Islet of Langerhans (tissue), 1 donor: ENCODE data around the gene MTNR1B.

Source experiments
- FAIRE-seq: peaks from one replicate; lab custom pipeline; 2011; peaks lifted over from hg19 to GRCh38; lab: Jason Lieb, UNC

MTNR1B gene

GRCh38 chr11:92978271-92979111 is 9.0 kb downstream of the MTNR1B start:
- no peak for FAIRE-seq

DNA sequence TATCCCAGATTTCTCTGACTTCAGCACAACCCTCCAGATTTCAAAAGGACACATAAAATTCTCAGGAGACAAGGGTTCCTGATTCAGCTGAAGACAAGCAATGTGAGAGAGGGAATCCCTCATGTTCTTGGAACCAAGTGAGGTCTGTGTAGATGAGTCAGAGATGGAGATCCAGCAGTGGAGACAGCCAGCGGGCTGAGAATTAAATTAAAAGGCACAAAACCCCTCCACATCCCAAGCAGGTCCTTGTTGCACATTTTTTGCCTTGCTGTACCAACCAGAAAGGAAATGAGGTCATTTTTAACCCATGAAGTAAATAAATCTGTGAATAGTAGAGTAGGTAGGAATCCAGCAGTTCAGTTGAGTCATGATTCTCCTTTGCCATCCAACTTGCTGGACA is 9.7 kb downstream of the MTNR1B start:
- FAIRE-seq: no peak

DNA sequence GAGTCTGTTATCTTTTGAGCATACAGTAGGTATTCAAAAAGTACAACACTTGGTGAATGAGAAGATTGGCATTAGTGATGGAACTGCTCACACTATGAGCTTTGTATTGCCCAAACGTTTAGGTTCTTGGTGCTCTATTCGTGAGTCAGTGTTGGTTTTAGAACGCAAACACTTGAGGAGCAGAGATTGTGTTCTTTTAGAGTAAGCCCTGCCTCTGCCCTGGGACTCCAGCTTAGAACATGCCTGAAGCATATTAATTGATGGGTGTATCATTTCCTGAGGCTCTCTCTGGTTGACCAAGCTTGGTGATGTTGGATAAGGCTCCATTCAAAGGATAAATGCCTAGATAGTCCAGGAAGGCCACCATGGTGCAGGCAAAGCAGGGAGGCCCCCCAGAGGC is 10.9 kb downstream of the MTNR1B start:
- FAIRE-seq: no peak

DNA sequence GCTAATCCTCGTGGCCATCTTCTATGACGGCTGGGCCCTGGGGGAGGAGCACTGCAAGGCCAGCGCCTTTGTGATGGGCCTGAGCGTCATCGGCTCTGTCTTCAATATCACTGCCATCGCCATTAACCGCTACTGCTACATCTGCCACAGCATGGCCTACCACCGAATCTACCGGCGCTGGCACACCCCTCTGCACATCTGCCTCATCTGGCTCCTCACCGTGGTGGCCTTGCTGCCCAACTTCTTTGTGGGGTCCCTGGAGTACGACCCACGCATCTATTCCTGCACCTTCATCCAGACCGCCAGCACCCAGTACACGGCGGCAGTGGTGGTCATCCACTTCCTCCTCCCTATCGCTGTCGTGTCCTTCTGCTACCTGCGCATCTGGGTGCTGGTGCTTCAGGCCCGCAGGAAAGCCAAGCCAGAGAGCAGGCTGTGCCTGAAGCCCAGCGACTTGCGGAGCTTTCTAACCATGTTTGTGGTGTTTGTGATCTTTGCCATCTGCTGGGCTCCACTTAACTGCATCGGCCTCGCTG is 12.1 kb downstream of the MTNR1B start:
- no peak for FAIRE-seq

DNA sequence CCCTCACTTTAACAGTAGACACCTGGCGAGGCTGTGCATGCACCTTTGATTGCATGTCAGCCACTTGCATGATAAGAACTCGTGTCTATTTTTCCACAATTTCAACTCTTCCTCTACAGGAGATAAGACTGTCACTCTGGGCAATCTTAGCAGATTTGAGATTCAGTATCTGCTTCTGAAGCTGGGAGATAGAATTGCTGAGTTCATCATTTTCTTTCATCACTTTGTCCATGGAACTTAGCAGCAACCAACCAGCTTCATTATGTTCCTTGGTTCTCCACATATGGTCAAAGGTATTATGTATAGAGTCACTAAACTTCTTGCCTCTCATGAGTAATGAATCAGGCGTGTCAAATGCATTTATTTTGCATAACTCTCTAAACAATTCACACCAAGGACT is 17.1 kb downstream of the MTNR1B start:
- no peak for FAIRE-seq

GRCh38 chr11:92993004-92993403 is 23.6 kb downstream of the MTNR1B start:
- FAIRE-seq: no peak

GRCh38 chr11:93000511-93001476 is 31.3 kb downstream of the MTNR1B start:
- peak; percentile 41 for FAIRE-seq

GRCh38 chr11:93001806-93002205 is 32.4 kb downstream of the MTNR1B start:
- no peak for FAIRE-seq

DNA sequence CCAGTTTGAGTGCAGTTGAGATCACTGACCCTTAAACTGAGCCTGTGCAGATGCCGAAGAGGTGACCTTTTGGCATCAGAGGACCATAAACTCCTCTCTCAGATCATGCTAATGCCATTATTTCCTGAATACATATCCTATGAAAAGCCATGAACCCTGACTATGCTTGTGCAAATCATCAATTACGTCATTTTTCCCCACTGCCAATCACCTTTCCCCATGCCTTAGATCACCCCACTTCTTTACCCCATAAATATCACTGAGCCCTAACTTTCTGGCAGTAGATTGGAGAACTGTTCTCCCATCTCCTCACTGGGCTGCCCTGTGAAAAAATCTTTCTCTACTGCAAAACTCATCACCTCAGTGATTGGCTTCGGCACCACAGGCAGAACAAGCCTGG is 32.9 kb downstream of the MTNR1B start:
- FAIRE-seq: no peak

DNA sequence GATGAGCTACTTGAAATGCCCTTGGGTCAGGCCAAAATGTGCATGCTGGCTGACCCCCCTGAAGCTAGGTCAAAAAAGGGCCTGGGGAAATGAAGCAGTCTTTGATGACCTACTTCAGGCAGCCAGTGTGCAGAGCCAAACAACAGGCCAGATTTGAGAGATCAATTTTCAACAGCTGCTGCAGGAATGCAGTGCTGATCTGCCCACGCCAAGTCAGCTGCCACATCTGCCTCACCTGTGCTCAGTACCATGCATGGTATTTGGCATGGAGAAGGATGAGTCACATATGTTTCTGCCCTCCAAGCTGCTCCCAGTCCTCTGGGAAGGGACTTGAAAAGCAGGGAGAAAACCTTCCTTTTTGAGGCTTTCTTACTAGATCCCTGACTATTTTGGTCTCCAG is 35.8 kb downstream of the MTNR1B start:
- no peak for FAIRE-seq

DNA sequence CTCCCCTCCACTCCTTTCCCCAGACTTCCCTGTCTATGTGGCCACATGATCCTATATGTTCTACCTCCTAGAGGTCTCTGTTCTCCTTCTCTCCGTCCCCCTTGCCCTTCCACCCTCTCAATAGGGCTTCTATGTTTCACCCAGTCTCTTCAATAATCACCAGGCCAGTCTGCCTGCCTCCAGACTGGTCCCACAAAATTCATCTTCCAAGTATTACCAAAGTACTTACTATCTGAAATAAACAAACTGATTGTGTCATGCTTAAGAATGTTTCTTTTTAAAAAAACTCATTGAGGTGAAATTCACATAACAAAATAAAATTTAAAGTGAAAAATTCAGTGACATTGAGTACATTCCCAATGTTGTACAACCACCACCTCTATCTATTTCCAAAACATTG is 44.2 kb downstream of the MTNR1B start:
- no peak for FAIRE-seq

DNA sequence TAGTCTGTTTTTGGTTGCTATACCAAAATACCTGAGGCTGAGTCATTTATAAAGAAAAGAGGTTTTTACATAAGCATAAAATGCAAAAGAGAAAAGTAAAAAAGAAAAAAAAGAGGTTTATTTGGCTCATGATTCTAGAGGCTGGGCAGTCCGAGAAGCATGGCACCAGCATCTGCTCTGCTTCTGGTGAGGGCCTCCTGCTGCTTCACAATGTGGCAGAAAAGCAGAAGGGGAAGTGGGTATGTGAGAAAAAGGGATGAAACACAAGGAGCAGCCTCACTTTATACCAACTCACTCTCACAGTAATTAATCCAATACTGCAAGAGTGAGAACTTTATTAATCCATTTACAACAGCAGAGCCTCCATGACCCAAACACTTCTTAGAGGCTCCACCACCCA is 47.1 kb downstream of the MTNR1B start:
- FAIRE-seq: no peak

- no peak for FAIRE-seq
Observed at GRCh38 chr11:93017821-93018690, 48.6 kb downstream of the MTNR1B start.

DNA sequence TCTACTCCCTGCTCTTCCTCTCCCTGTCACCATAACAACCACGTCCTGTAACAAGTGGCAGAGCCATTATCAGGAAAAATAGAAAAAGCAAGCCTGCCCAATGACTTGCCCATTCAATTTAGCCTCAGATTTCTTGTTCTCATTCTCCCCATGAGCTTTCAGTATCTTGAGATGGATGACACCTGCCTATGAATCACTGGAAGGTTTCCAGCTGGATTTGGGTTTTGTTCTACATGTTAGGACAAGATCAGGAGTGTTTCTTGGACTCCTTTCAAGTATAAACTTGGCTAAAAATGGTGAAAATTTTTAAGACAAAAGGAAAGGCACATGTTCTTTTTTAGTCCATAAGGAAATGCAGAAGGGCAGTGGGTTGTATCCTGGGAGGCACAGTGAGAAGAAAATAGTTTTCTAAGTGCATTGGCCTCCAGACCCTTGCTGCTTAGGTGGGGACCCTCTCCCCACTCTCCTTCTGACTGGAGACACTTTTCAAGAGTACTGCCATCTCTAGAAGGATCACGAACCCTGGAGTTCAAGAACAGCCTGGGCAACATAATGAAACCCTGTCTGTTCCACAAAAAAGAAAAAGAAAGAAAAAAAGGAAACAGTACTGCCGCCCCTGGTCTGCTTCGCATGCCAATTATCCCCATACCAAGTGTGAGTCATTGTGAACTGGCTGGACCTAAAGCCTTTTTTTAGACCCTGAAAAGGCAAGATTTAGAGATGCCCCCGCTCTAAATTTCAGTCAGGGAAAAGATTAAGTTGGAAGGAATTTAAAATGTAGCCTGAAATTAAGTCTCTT is 51.0 kb downstream of the MTNR1B start:
- no peak for FAIRE-seq

DNA sequence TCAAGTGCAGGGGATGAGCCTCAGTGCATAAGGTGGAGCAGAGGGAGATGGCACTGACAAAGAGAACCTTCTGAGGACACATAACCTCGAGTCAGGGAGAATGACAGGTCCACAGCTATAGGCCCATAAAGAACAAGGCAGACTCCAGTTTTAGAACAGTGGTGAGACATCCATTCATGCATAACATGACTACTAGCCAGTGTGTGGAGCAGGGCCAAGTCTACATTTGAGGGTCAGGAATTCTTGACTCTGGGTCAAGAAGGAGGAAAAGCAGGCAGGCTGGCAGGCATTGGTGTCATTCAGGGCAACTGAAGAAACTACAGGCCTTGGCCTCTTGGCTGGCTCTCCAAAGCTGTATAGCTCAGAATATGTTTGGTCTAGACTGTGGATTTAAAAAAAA is 54.9 kb downstream of the MTNR1B start:
- FAIRE-seq: no peak

GRCh38 chr11:93025558-93026255 is 56.3 kb downstream of the MTNR1B start:
- FAIRE-seq: no peak

DNA sequence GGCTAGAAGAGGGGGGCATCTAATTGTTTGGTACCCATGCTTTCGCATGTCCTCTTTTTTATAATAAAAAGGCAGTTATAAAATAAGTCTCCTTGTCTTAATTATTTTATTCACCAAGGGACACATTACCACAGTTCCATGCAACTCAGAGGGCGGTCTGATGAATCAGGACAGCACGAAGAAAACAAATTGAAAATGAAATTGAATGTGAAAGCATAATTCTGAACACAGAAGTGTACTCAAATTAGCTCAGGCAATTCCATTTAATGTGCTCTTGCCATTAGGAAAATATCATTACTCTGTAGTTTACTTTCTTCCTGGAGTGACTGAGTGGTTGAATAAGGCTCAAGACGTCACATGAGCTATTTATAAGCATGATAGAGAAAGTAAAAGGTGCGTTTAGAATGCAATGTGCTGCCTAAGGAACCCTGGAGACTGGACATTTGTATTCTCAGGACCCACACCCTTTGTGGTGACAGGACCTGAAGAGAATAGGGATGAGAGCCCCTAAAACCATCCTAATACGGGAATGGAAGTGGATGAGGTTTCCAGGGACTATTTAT is 59.6 kb downstream of the MTNR1B start:
- peak; percentile 99 for FAIRE-seq

- FAIRE-seq: no peak
Observed at GRCh38 chr11:93031386-93031785, 61.9 kb downstream of the MTNR1B start.
